SK-N-SH (cell line): ENCODE data around the gene ADCY6. TPM values are rescaled to one million over a fixed set of nuclear protein-coding genes. Genes with fewer than 3 reads are reported as not detected.

Source experiments
- CTCF ChIA-PET: fragments of 300-600, 350-600 bp; formaldehyde crosslinking; extraction: SDS; loops from one replicate; lab custom pipeline; 2021; lab: Yijun Ruan, JAX
- POLR2A ChIA-PET: fragments of 350-600 bp; sonication (Branson Sonifier 250); formaldehyde crosslinking; extraction: SDS; loops from one replicate; lab custom pipeline; 2020; ENCODE audit warnings: antibody characterized with exemption, inconsistent platforms; lab: Yijun Ruan, JAX
- DNase-seq: peaks from one replicate; pipeline ENCODE4 v3.0.0; 2012
- H2AFZ ChIP-seq: fragments of 200-600 bp; sonication (generic); 2 replicates; pipeline ENCODE4 v1.8.1; 2016; ENCODE audit warnings: antibody characterized with exemption, mild to moderate bottlenecking, low read depth
- H3F3A ChIP-seq: fragments of 200-600 bp; sonication (generic); replicated peaks from 2 replicates; pipeline ENCODE3; 2016; ENCODE audit warnings: antibody characterized with exemption, mild to moderate bottlenecking; ENCODE audit not compliant: insufficient read depth
- H3K27ac ChIP-seq, 2 experiments: fragments of 200-500 bp in 1 of 2; fragments of 200-600 bp in 1 of 2; sonication (Bioruptor generic) in 1 of 2; sonication (generic), shearing (Covaris generic) in 1 of 2; 2 replicates each; pipeline versions ENCODE4 v1.5.1 to v1.6.1; 2014 to 2016; ENCODE audit warnings: low read depth in 2 of 2, inconsistent platforms in 1 of 2, low read length in 1 of 2, mild to moderate bottlenecking in 1 of 2, mixed read lengths in 1 of 2
- H3K27me3 ChIP-seq: fragments of 200-600 bp; sonication (generic), shearing (Covaris generic); 2 replicates; pipeline ENCODE4 v1.6.1; 2016; ENCODE audit warnings: mixed run types; ENCODE audit not compliant: insufficient read depth
- H3K36me3 ChIP-seq, 2 experiments: fragments of 200-500 bp in 1 of 2; fragments of 200-600 bp in 1 of 2; sonication (Bioruptor generic) in 1 of 2; sonication (generic) in 1 of 2; replicated peaks in 1 of 2; 2 replicates each; pipeline versions ENCODE3 to v1.5.1; 2014 to 2016; ENCODE audit warnings: low read length in 1 of 2, mild to moderate bottlenecking in 1 of 2; ENCODE audit not compliant: insufficient read depth in 2 of 2, control insufficient read depth in 1 of 2
- H3K4me1 ChIP-seq, 2 experiments: fragments of 200-500 bp in 1 of 2; fragments of 200-600 bp in 1 of 2; sonication (Bioruptor generic) in 1 of 2; sonication (generic), shearing (Covaris generic) in 1 of 2; 2 replicates each; pipeline versions ENCODE4 v1.5.1 to v1.6.1; 2014 to 2016; ENCODE audit warnings: low read depth in 1 of 2, low read length in 1 of 2, mixed run types in 1 of 2; ENCODE audit not compliant: insufficient read depth in 2 of 2, control insufficient read depth in 1 of 2
- H3K4me2 ChIP-seq: fragments of 200-600 bp; sonication (generic), shearing (Covaris generic); 2 replicates; pipeline ENCODE4 v1.6.1; 2017; ENCODE audit warnings: mixed run types
- H3K4me3 ChIP-seq, 2 experiments: fragments of 200-500 bp in 1 of 2; fragments of 200-600 bp in 1 of 2; sonication (Bioruptor generic) in 1 of 2; sonication (generic), shearing (Covaris generic) in 1 of 2; 2 replicates each; pipeline versions ENCODE4 v1.5.1 to v1.8.1; 2014 to 2016; ENCODE audit warnings: low read depth in 2 of 2, inconsistent platforms in 1 of 2, low read length in 1 of 2, mild to moderate bottlenecking in 1 of 2, mixed read lengths in 1 of 2, moderate library complexity in 1 of 2
- H3K79me2 ChIP-seq: fragments of 200-600 bp; sonication (generic); 2 replicates; pipeline ENCODE4 v1.8.1; 2017; ENCODE audit warnings: mild to moderate bottlenecking; ENCODE audit not compliant: insufficient read depth
- H3K9ac ChIP-seq: fragments of 200-600 bp; sonication (generic); 2 replicates; pipeline ENCODE4 v1.6.1; 2017; ENCODE audit warnings: mixed run types
- H3K9me2 ChIP-seq: fragments of 200-600 bp; sonication (generic); 2 replicates; pipeline ENCODE4 v1.6.1; 2017; ENCODE audit warnings: mixed run types
- H3K9me3 ChIP-seq: fragments of 200-600 bp; sonication (generic); 2 replicates; pipeline ENCODE4 v1.6.1; 2017; ENCODE audit warnings: mixed run types, mild to moderate bottlenecking, moderate library complexity
- H4K20me1 ChIP-seq: fragments of 200-600 bp; sonication (generic); 2 replicates; pipeline ENCODE4 v1.6.1; 2017; ENCODE audit warnings: mild to moderate bottlenecking, mixed run types; ENCODE audit not compliant: insufficient read depth
- FOXM1 ChIP-seq: IDR thresholded peaks from 2 replicates; pipeline ENCODE4 v1.4.0; 2012; ENCODE audit warnings: low read depth, mild to moderate bottlenecking
- GABPA ChIP-seq: IDR thresholded peaks from 2 replicates; pipeline ENCODE4 v1.4.0; 2012; ENCODE audit warnings: low read depth, mild to moderate bottlenecking
- NRF1 ChIP-seq: IDR thresholded peaks from 2 replicates; pipeline ENCODE4 v1.6.1; 2012; ENCODE audit warnings: low read depth, mild to moderate bottlenecking, low read length
- RCOR1 ChIP-seq: fragments of 150-350 bp; IDR thresholded peaks from 2 replicates; pipeline ENCODE4 v1.6.1; 2017; ENCODE audit warnings: antibody characterized with exemption, low read length
- RFX5 ChIP-seq: IDR thresholded peaks from 2 replicates; pipeline ENCODE4 v1.6.1; 2012; ENCODE audit warnings: mild to moderate bottlenecking, improper control_type of control experiment, low read length
- RXRA ChIP-seq: IDR thresholded peaks from 2 replicates; pipeline ENCODE4 v1.4.0; 2012; ENCODE audit warnings: low read depth, mild to moderate bottlenecking, borderline replicate concordance
- SIN3A ChIP-seq: IDR thresholded peaks from 2 replicates; pipeline ENCODE4 v1.6.1; 2012; ENCODE audit warnings: low read depth, mild to moderate bottlenecking, low read length, moderate library complexity, borderline replicate concordance
- SMC3 ChIP-seq: IDR thresholded peaks from 2 replicates; pipeline ENCODE4 v1.6.1; 2012; ENCODE audit warnings: low read depth, low read length, improper control_type of control experiment
- ZBTB33 ChIP-seq: IDR thresholded peaks from 2 replicates; pipeline ENCODE4 v1.4.0; 2012; ENCODE audit warnings: low read depth, borderline replicate concordance
- WGBS: methylation state at CpG from one replicate; pipeline ENCODE4 v1.1.6; 2017; ENCODE audit warnings: low lambda C conversion rate; 5-methylcytosine and 5-hydroxymethylcytosine counted together
- polyA plus RNA-seq, 3 experiments: library from polyadenylated mRNA; depleted of rRNA; stranded (reverse); fragments of >200 nt; gene quantifications; 2 replicates each; pipeline ENCODE4 v1.2.3, GENCODE V29; 2012
- TF ChIP-seq, protein P1 (sequence below): fragments of 200-600 bp; sonication (generic); IDR thresholded peaks from 2 replicates; pipeline ENCODE4 v1.6.1; 2017; ENCODE audit warnings: antibody characterized with exemption, mild to moderate bottlenecking, moderate library complexity

The ADCY6 gene
- polyA plus RNA-seq, 1 of the 3 experiments (the other 2 are of a cell fraction) = 36.0 TPM

DNA sequence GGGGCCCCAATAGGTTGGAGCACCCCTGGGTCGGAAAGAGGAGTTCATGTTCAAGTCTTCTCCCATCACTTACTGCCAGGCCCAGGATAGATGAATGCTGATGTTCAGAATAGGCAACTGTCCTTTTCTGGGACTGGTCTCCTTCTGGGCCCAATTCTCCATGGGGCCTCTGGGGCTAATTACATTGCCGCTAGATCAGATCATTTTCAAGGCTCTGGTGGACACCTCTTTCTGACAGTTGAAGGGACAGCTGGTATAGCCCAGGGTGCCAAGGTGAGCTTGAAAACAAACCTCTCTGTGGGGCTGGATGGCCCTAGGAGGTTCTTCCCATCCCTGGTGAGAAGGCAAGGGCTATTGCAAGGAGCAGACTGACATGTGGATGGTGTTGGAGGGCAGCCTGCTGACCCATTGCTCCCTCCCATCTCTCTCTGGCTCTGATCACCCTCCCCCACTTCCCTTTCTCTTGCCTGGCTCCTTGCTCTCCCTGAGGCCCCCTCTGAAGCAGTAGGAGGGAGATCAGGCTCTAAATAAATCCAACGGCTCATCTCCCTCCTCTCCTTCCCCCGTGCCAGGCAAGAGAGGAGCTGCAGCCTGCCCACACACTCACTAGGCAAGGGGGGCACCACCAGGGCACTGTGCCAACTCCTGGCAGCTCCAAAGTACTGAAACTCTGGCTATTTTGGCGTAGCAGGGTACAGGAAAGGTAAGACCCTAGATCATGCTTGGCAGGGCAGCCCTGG is 31.3 kb upstream of the ADCY6 start:
- Histone ChIP-seq H3K9me3 (no peaks in the 10 kb centered on the region), H3F3A (peaks cover under 1% of the 10 kb centered on the region), H4K20me1 (peaks cover 2% of the 10 kb centered on the region; the same call in 1 of the 2 replicates), H3K27me3 (no peaks in the 10 kb centered on the region), H3K9me2 (no peaks in the 10 kb centered on the region), H3K9ac (no peak overlapping the region), H3K4me3 (peak overlapping the region in 1 of 2 experiments; percentile 88; a peak in 1 of 4 replicates), H3K79me2 (peaks cover 22% of the 10 kb centered on the region), H3K4me1 (peaks cover 18 to 39% of the 10 kb centered on the region in 2 experiments; a peak in 3 of 4 replicates), H2AFZ (no peak overlapping the region), H3K4me2 (peak overlapping the region; percentile 97), H3K36me3 (peaks cover 0 to 30% of the 10 kb centered on the region in 2 experiments), H3K27ac (no peak overlapping the region)
- no peak for DNase-seq
- CTCF ChIA-PET = interaction anchor here (1.0 to 2.2 kb wide), 5 partner anchors 31 to 74 kb away, joined by 3 to 13 read pairs (median 5); partner anchors contain the start of genes DDX23 and RND1
- 91% methylated on average over 5 of the region's 5 CpGs for WGBS
- TF ChIP-seq SMC3 (no peak), SIN3A (no peak), RFX5 (no peak), ZBTB33 (no peak), GABPA (no peak), FOXM1 (no peak), RXRA (no peak), RCOR1 (no peak), NRF1 (no peak)
- TF ChIP-seq, protein P1, sequence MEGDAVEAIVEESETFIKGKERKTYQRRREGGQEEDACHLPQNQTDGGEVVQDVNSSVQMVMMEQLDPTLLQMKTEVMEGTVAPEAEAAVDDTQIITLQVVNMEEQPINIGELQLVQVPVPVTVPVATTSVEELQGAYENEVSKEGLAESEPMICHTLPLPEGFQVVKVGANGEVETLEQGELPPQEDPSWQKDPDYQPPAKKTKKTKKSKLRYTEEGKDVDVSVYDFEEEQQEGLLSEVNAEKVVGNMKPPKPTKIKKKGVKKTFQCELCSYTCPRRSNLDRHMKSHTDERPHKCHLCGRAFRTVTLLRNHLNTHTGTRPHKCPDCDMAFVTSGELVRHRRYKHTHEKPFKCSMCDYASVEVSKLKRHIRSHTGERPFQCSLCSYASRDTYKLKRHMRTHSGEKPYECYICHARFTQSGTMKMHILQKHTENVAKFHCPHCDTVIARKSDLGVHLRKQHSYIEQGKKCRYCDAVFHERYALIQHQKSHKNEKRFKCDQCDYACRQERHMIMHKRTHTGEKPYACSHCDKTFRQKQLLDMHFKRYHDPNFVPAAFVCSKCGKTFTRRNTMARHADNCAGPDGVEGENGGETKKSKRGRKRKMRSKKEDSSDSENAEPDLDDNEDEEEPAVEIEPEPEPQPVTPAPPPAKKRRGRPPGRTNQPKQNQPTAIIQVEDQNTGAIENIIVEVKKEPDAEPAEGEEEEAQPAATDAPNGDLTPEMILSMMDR = no peak
- POLR2A ChIA-PET = interaction anchor here (0.6 to 1.3 kb wide), 2 partner anchors 7 to 134 kb away, joined by 3 read pairs; no protein-coding TSS in a partner anchor
